Astrocyte (in vitro differentiated cells and primary cell): ENCODE results near the gene ARMC12. TPM values are rescaled to one million over a fixed set of nuclear protein-coding genes. Genes with fewer than 3 reads are reported as not detected.

Source experiments
- DNase-seq: peaks from one replicate; pipeline ENCODE4 v3.0.0-alpha.2; 2010; ENCODE audit warnings: low read depth
- FAIRE-seq: peaks from 2 replicates; lab custom pipeline; 2011; peaks lifted over from hg19 to GRCh38; lab: Jason Lieb, UNC
- H2AFZ ChIP-seq: 2 replicates; pipeline ENCODE4 v1.6.0; 2012; ENCODE audit warnings: low read depth, low read length, inconsistent platforms
- H3K27ac ChIP-seq: 2 replicates; pipeline ENCODE4 v1.5.1; 2011; ENCODE audit warnings: low read depth, low read length, inconsistent platforms
- H3K27me3 ChIP-seq: 2 replicates; pipeline ENCODE4 v1.6.0; 2011; ENCODE audit warnings: low read length, inconsistent platforms; ENCODE audit not compliant: insufficient read depth
- H3K36me3 ChIP-seq: 2 replicates; pipeline ENCODE4 v1.5.1; 2011; ENCODE audit warnings: low read length, inconsistent platforms; ENCODE audit not compliant: insufficient read depth
- H3K4me1 ChIP-seq: 2 replicates; pipeline ENCODE4 v1.5.1; 2011; ENCODE audit warnings: low read length, inconsistent platforms; ENCODE audit not compliant: insufficient read depth
- H3K4me2 ChIP-seq: 2 replicates; pipeline ENCODE4 v1.6.0; 2012; ENCODE audit warnings: low read length, inconsistent platforms
- H3K4me3 ChIP-seq: 2 replicates; pipeline ENCODE4 v1.5.1; 2011; ENCODE audit warnings: low read depth, mild to moderate bottlenecking, low read length, inconsistent platforms; ENCODE audit not compliant: insufficient read depth
- H3K79me2 ChIP-seq: 2 replicates; pipeline ENCODE4 v1.6.0; 2012; ENCODE audit warnings: mild to moderate bottlenecking, low read length, inconsistent platforms; ENCODE audit not compliant: insufficient read depth
- H3K9ac ChIP-seq: 2 replicates; pipeline ENCODE4 v1.6.0; 2012; ENCODE audit warnings: mild to moderate bottlenecking, low read length, inconsistent platforms
- H3K9me3 ChIP-seq: 2 replicates; pipeline ENCODE4 v1.5.1; 2012; ENCODE audit warnings: low read depth, mild to moderate bottlenecking, low read length, inconsistent platforms; ENCODE audit not compliant: insufficient read depth
- H4K20me1 ChIP-seq: 2 replicates; pipeline ENCODE4 v1.6.0; 2012; ENCODE audit warnings: low read length, inconsistent platforms; ENCODE audit not compliant: insufficient read depth
- H3K27ac Mint-ChIP-seq: one replicate; pipeline ENCODE4 v1.8.0; 2021; ENCODE audit warnings: mild to moderate bottlenecking, mixed read lengths; ENCODE audit not compliant: unreplicated experiment
- H3K27me3 Mint-ChIP-seq: one replicate; pipeline ENCODE4 v1.8.0; 2021; ENCODE audit warnings: low read depth, mixed read lengths; ENCODE audit not compliant: unreplicated experiment
- H3K36me3 Mint-ChIP-seq: one replicate; pipeline ENCODE4 v1.8.0; 2021; ENCODE audit warnings: low read depth, mixed read lengths; ENCODE audit not compliant: unreplicated experiment
- H3K4me1 Mint-ChIP-seq: one replicate; pipeline ENCODE4 v1.8.0; 2021; ENCODE audit warnings: low read depth, mixed read lengths; ENCODE audit not compliant: unreplicated experiment
- H3K4me3 Mint-ChIP-seq: one replicate; pipeline ENCODE4 v1.8.0; 2021; ENCODE audit warnings: mild to moderate bottlenecking, moderate library complexity, mixed read lengths; ENCODE audit not compliant: unreplicated experiment
- H3K9me3 Mint-ChIP-seq: one replicate; pipeline ENCODE4 v1.8.0; 2021; ENCODE audit warnings: mild to moderate bottlenecking, mixed read lengths; ENCODE audit not compliant: unreplicated experiment
- CTCF ChIP-seq: IDR thresholded peaks from 2 replicates; pipeline ENCODE4 v1.5.1; 2011; ENCODE audit warnings: low read depth, mild to moderate bottlenecking, inconsistent platforms, low read length, moderate library complexity; ENCODE audit not compliant: insufficient read depth
- EZH2 ChIP-seq: IDR thresholded peaks from 2 replicates; pipeline ENCODE4 v1.6.1; 2012; ENCODE audit warnings: mild to moderate bottlenecking, low read length, inconsistent platforms; ENCODE audit not compliant: insufficient read depth
- total RNA-seq: library from RNA; stranded (reverse); gene quantifications from 2 replicates; pipeline ENCODE4 v1.2.1, GENCODE V29; 2021

The ARMC12 gene
- total RNA-seq, 1 donor from 2014 or later, result 0.25 TPM

GRCh38 chr6:35742842-35743241 lies 6.0 kb downstream of the ARMC12 start:
- no peaks in the 10 kb centered on the region for H3K36me3 Mint-ChIP-seq
- FAIRE-seq (no peak), DNase-seq (no peak)
- Histone ChIP-seq H3K4me1 (no peaks in the 10 kb centered on the region), H2AFZ (no peak overlapping the region), H3K9ac (no peak overlapping the region), H3K4me2 (no peak overlapping the region), H3K36me3 (no peaks in the 10 kb centered on the region), H3K27ac (no peak overlapping the region), H3K9me3 (peaks cover 3% of the 10 kb centered on the region), H3K4me3 (no peak overlapping the region), H3K27me3 (no peaks in the 10 kb centered on the region), H4K20me1 (no peaks in the 10 kb centered on the region), H3K79me2 (no peaks in the 10 kb centered on the region)
- H3K9me3 Mint-ChIP-seq, result no peaks in the 10 kb centered on the region
- H3K4me1 Mint-ChIP-seq, result peaks cover 8% of the 10 kb centered on the region
- no peak overlapping the region for H3K27ac Mint-ChIP-seq
- TF ChIP-seq EZH2, result no peak
- no peak for TF ChIP-seq CTCF
- H3K4me3 Mint-ChIP-seq, result no peak overlapping the region
- peaks cover 9% of the 10 kb centered on the region for H3K27me3 Mint-ChIP-seq

DNA sequence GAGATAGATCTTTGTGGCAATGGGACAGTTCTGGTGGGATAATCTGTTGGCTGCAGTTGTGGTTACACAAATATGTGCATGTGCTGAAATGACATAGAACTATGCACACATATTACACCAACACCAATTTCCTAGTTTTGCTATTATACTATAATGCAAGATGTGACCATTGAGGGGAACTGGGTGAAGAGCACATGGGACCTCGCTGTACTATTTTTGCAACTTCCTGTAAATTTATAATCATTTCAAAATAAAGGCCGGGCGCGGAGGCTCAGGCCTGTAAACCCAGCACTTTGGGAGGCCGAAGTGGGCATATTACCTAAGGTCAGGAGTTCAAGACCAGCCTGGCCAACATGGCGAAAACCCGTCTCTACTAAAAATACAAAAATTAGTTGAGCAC lies 8.7 kb downstream of the ARMC12 start:
- FAIRE-seq (no peak), DNase-seq (no peak)
- Histone ChIP-seq H3K27ac (no peak overlapping the region), H3K27me3 (peaks cover 1% of the 10 kb centered on the region), H3K36me3 (no peaks in the 10 kb centered on the region), H4K20me1 (no peaks in the 10 kb centered on the region), H3K4me3 (no peak overlapping the region), H3K79me2 (no peaks in the 10 kb centered on the region), H3K4me1 (no peaks in the 10 kb centered on the region), H2AFZ (no peak overlapping the region), H3K9me3 (peaks cover 3% of the 10 kb centered on the region), H3K9ac (no peak overlapping the region), H3K4me2 (no peak overlapping the region)
- Mint-ChIP-seq H3K4me3 (no peak overlapping the region), H3K36me3 (no peaks in the 10 kb centered on the region), H3K27me3 (peaks cover 9% of the 10 kb centered on the region), H3K27ac (no peak overlapping the region), H3K4me1 (no peaks in the 10 kb centered on the region), H3K9me3 (no peaks in the 10 kb centered on the region)
- TF ChIP-seq CTCF (no peak), EZH2 (no peak)

DNA sequence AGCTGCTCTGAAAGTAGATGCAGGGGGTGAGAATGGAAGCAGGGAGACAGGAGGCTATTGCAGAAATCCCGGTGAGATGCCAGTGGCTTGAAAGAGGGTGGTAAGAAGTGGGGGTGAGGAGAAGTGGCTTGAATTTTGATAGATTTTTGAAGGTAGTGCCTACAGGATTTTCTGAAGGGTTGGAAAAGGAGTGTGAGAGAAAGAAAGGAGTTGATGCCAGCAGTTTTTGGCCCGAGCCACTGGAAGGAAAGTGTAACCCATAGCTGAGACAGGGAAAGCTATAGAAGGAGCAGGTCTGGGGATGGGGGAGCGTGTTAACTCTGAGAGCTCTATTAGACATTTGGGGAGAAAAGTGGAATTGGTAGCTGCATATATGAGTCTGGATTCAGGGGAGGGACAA lies 9.7 kb downstream of the ARMC12 start:
- H3K27ac Mint-ChIP-seq, result no peak overlapping the region
- Histone ChIP-seq H3K4me2 (no peak overlapping the region), H3K27me3 (peaks cover 3% of the 10 kb centered on the region), H3K9ac (no peak overlapping the region), H3K36me3 (no peaks in the 10 kb centered on the region), H3K27ac (no peak overlapping the region), H3K79me2 (no peaks in the 10 kb centered on the region), H2AFZ (no peak overlapping the region), H3K4me1 (no peaks in the 10 kb centered on the region), H3K4me3 (no peak overlapping the region), H4K20me1 (no peaks in the 10 kb centered on the region), H3K9me3 (peaks cover 3% of the 10 kb centered on the region)
- H3K27me3 Mint-ChIP-seq, result peaks cover 13% of the 10 kb centered on the region
- no peak for FAIRE-seq
- no peak for TF ChIP-seq EZH2
- TF ChIP-seq CTCF, result no peak
- H3K4me3 Mint-ChIP-seq, result no peak overlapping the region
- no peaks in the 10 kb centered on the region for H3K36me3 Mint-ChIP-seq
- no peaks in the 10 kb centered on the region for H3K9me3 Mint-ChIP-seq
- H3K4me1 Mint-ChIP-seq, result no peaks in the 10 kb centered on the region
- no peak for DNase-seq
